ENCODE data around the gene LCN10. TPM values are rescaled to one million over a fixed set of nuclear protein-coding genes. Genes with fewer than 3 reads are reported as not detected.

LCN10 gene
- total and polyA plus RNA-seq, 10 of the 15 experiments (the other 5 are each of a cell fraction or from before 2014, with no cell fraction given) = 0.06 to 1.3 (median 0.21) TPM; not detected in 1

- no TSS peak for BruUV-seq (replicated peaks)
- Histone ChIP-seq H3K4me2 (ENCODE audit: control insufficient read depth, insufficient read depth) (no peak overlapping the region), H3K9ac (ENCODE audit: control insufficient read depth, insufficient read depth, low read length) (no peak overlapping the region), H3K79me2 (ENCODE audit: control insufficient read depth, insufficient read depth, low read length) (no peaks in the 10 kb centered on the region), H4K20me1 (ENCODE audit: control insufficient read depth, insufficient read depth) (no peaks in the 10 kb centered on the region), H3K9me3 (replicated peaks; ENCODE audit: control insufficient read depth, insufficient read depth, low read length) (no peaks in the 10 kb centered on the region), H3K4me3 (no peak overlapping the region), H3K27me3 (replicated peaks in 1 of 2; ENCODE audit: control insufficient read depth in 2 of 2, insufficient read depth in 2 of 2, low read length in 1 of 2) (no peaks in the 10 kb centered on the region; a peak in 1 of 4 replicates), H3K27ac (ENCODE audit: control insufficient read depth, insufficient read depth) (no peak overlapping the region), H3K36me3 (ENCODE audit: control insufficient read depth in 2 of 2, insufficient read depth in 2 of 2, low read length in 1 of 2) (no peaks in the 10 kb centered on the region), H3K4me1 (ENCODE audit: control insufficient read depth, insufficient read depth, low read length) (peaks cover 24% of the 10 kb centered on the region), H2AFZ (ENCODE audit: control insufficient read depth, low read depth, low read length) (no peak overlapping the region)
- no peak for DNase-seq (ENCODE audit: low read depth, low spot score)
- TF ChIP-seq, protein P1, sequence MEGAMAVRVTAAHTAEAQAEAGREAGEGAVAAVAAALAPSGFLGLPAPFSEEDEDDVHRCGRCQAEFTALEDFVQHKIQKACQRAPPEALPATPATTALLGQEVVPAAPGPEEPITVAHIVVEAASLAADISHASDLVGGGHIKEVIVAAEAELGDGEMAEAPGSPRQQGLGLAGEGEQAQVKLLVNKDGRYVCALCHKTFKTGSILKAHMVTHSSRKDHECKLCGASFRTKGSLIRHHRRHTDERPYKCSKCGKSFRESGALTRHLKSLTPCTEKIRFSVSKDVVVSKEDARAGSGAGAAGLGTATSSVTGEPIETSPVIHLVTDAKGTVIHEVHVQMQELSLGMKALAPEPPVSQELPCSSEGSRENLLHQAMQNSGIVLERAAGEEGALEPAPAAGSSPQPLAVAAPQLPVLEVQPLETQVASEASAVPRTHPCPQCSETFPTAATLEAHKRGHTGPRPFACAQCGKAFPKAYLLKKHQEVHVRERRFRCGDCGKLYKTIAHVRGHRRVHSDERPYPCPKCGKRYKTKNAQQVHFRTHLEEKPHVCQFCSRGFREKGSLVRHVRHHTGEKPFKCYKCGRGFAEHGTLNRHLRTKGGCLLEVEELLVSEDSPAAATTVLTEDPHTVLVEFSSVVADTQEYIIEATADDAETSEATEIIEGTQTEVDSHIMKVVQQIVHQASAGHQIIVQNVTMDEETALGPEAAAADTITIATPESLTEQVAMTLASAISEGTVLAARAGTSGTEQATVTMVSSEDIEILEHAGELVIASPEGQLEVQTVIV (IDR thresholded peaks at IDR 0.05; ENCODE audit: borderline replicate concordance, partially characterized antibody) = no peak
- TF ChIP-seq IKZF1 (conservative IDR thresholded peaks at IDR 0.05) = no peak
- no peak for FAIRE-seq
- ChIA-PET SMC1A (ENCODE audit: uncharacterized antibody, unreplicated experiment) (no interaction called here), RAD21 (ENCODE audit: unreplicated experiment) (interaction anchor here (1.4 kb wide), 1 partner anchor 21 kb away, joined by 3 read pairs; no protein-coding TSS in a partner anchor), POLR2A (no interaction called here), CTCF (interaction anchor here (0.9 kb wide), 1 partner anchor 287 kb away, joined by 3 read pairs; no protein-coding TSS in a partner anchor)
- intact Hi-C loops (cut with micrococcal nuclease; ENCODE audit: unreplicated experiment) (no loop called here), in situ Hi-C loops (cut with MboI) (no loop called here)
- WGBS (ENCODE audit: insufficient coverage, insufficient replicate concordance, low lambda C conversion rate, missing lambda C conversion rate) = 45% methylated on average over 19 of the region's 37 CpGs
- peak; percentile 37 for ATAC-seq
Observed at GRCh38 chr9:136762915-136763648, 20.3 kb upstream of the LCN10 start.

DNA sequence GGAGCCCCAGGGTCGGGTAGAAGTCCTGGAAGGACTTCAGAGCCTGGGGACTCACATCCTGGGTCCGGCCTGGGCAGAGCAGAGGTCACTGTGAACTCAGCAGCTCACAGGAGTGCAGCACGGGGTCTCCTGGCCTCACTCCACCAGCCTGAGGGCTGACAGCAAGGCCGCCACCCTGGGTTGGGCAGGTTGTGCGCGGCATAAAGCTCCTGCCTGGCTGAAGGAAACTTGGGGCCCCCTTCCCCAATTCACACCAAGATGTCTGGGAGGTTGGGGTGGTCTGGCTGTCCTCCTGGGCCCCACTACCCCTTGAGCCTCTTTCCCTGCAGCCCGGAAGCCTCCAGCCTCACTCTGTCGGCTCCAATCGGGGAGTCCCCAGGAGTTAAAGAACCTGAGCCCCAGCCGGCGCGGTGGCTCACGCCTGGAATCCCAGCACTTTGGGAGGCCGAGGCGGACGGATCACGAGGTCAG is 19.5 kb upstream of the LCN10 start:
- in situ Hi-C loops (cut with MboI) = no loop called here
- 74% methylated on average over 17 of the region's 17 CpGs for WGBS (ENCODE audit: insufficient coverage, insufficient replicate concordance, low lambda C conversion rate, missing lambda C conversion rate)
- TF ChIP-seq CBFB (IDR thresholded peaks at IDR 0.05; ENCODE audit: low read depth) (no peak), ZNF592 (IDR thresholded peaks at IDR 0.05) (no peak), EZH2 (IDR thresholded peaks at IDR 0.05; ENCODE audit: borderline replicate concordance, control insufficient read depth, low read depth, low read length) (no peak), SMAD5 (IDR thresholded peaks at IDR 0.05; ENCODE audit: low read depth) (no peak), ZZZ3 (IDR thresholded peaks at IDR 0.05; ENCODE audit: control insufficient read depth, insufficient read length, low read depth) (no peak), CBX3 (IDR thresholded peaks at IDR 0.05; ENCODE audit: borderline replicate concordance, low read depth) (no peak)

More for the DNA sequence above, 19.5 kb upstream of the LCN10 start:
- Histone ChIP-seq H3K4me2 (ENCODE audit: control insufficient read depth, insufficient read depth) (no peak overlapping the region), H3K27ac (ENCODE audit: control insufficient read depth, insufficient read depth) (no peak overlapping the region), H3K9me3 (replicated peaks; ENCODE audit: control insufficient read depth, insufficient read depth, low read length) (no peaks in the 10 kb centered on the region; the same call in 2 of the 3 replicates), H3K9ac (ENCODE audit: control insufficient read depth, insufficient read depth, low read length) (no peak overlapping the region), H2AFZ (ENCODE audit: control insufficient read depth, low read depth, low read length) (no peak overlapping the region), H3K4me3 (no peak overlapping the region), H3K79me2 (ENCODE audit: control insufficient read depth, insufficient read depth, low read length) (no peaks in the 10 kb centered on the region), H3K4me1 (ENCODE audit: control insufficient read depth, insufficient read depth, low read length) (peaks cover 16% of the 10 kb centered on the region), H4K20me1 (ENCODE audit: control insufficient read depth, insufficient read depth) (no peaks in the 10 kb centered on the region), H3K36me3 (ENCODE audit: control insufficient read depth in 2 of 2, insufficient read depth in 2 of 2, low read length in 1 of 2) (no peaks in the 10 kb centered on the region), H3K27me3 (replicated peaks in 1 of 2; ENCODE audit: control insufficient read depth in 2 of 2, insufficient read depth in 2 of 2, low read length in 1 of 2) (no peaks in the 10 kb centered on the region)
- no TSS peak for BruUV-seq (replicated peaks)
- intact Hi-C loops (cut with micrococcal nuclease; ENCODE audit: unreplicated experiment) = no loop called here
- ATAC-seq (no peak), FAIRE-seq (no peak), DNase-seq (ENCODE audit: low read depth, low spot score) (no peak)
- ChIA-PET CTCF (interaction anchor here (0.9 to 2.8 kb wide), 2 partner anchors 16 to 287 kb away, joined by 3 to 16 read pairs; no protein-coding TSS in a partner anchor), RAD21 (ENCODE audit: unreplicated experiment) (no interaction called here), SMC1A (ENCODE audit: uncharacterized antibody, unreplicated experiment) (no interaction called here), POLR2A (interaction anchor here (1.4 kb wide), 1 partner anchor 16 kb away, joined by 3 read pairs; no protein-coding TSS in a partner anchor)

All from GM12878 (cell line).